NCI-H128 (cell line): ENCODE data around the gene ACOXL.
"Not testable (repeated sequence)": the region's sequence is repeated elsewhere in the genome, so short reads cannot be mapped to it uniquely, and the experiment has no call there.

Source experiments
- DNase-seq: peaks from one replicate; lab custom pipeline; 2025; ENCODE audit not compliant: unreplicated experiment; lab: John Stamatoyannopoulos, UW

ACOXL gene

GRCh38 chr2:111032721-111033429 is 300.5 kb downstream of the ACOXL start:
- DNase-seq: no peak

- no peak for DNase-seq
Measured at GRCh38 chr2:111034146-111034545, 301.8 kb downstream of the ACOXL start.

- no peak for DNase-seq
Measured at GRCh38 chr2:111034606-111035005, 302.2 kb downstream of the ACOXL start.

- no peak for DNase-seq
Measured at GRCh38 chr2:111035830-111036441, 303.6 kb downstream of the ACOXL start.

GRCh38 chr2:111037128-111037527 is 304.8 kb downstream of the ACOXL start:
- no peak for DNase-seq

GRCh38 chr2:111039628-111040383 is 307.4 kb downstream of the ACOXL start:
- DNase-seq: no peak

- no peak for DNase-seq
Measured at GRCh38 chr2:111041398-111042202, 309.2 kb downstream of the ACOXL start.

GRCh38 chr2:111042261-111042660 is 309.9 kb downstream of the ACOXL start:
- no peak for DNase-seq

- no peak for DNase-seq
Measured at GRCh38 chr2:111042772-111043771, 310.7 kb downstream of the ACOXL start.

GRCh38 chr2:111044066-111044465 is 311.7 kb downstream of the ACOXL start:
- no peak for DNase-seq

- not testable (repeated sequence) for DNase-seq
Measured at GRCh38 chr2:111045236-111045635, 312.9 kb downstream of the ACOXL start.

- no peak for DNase-seq
Measured at GRCh38 chr2:111045771-111046444, 313.5 kb downstream of the ACOXL start.

- no peak for DNase-seq
Measured at GRCh38 chr2:111046670-111047069, 314.3 kb downstream of the ACOXL start.

GRCh38 chr2:111048856-111049768 is 316.7 kb downstream of the ACOXL start:
- DNase-seq: no peak

GRCh38 chr2:111049792-111050640 is 317.6 kb downstream of the ACOXL start:
- no peak for DNase-seq

GRCh38 chr2:111050701-111051376 is 318.5 kb downstream of the ACOXL start:
- DNase-seq: no peak

GRCh38 chr2:111052621-111053020 is 320.2 kb downstream of the ACOXL start:
- DNase-seq: no peak
